HG03095 (cell line): Measurements from ENCODE around the gene SUN5.

Experiments used
- ATAC-seq: cut with Tn5 transposase; IDR thresholded peaks from one replicate; pipeline ENCODE4 v1.9.1; 2021; ENCODE audit warnings: moderate library complexity; ENCODE audit not compliant: unreplicated experiment

The SUN5 gene

GRCh38 chr20:32995802-32996201 lies 8.4 kb downstream of the SUN5 start:
- no peak for ATAC-seq

DNA sequence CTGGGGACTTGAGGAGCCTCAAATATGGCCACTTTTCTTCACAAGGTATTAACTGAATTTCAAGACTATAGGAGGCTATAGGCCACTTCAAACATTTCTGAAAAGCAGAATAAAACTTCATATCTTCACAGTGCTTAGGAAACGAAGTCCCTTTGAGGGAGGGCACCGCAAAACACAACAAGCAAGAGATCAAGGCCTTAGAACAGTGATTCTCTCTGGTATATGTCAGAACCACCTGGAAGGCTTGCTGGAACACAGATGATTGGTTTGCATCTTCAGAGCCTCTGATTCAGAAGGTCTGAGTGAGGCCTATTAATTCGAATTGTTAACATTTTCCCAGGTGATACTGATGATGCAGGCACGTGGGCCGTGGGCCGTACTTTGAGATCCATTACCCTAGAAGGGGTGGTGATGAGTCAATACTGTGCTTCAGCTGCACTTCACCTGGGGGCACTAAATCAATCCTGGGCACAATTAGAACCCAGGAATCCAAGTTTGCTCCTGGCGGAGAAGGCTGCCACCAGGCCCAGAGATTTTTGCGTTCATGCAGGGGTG lies 10.7 kb downstream of the SUN5 start:
- ATAC-seq, result no peak

- ATAC-seq, result no peak
These were observed 12.2 kb downstream of the SUN5 start for GRCh38 chr20:32991792-32992641.

DNA sequence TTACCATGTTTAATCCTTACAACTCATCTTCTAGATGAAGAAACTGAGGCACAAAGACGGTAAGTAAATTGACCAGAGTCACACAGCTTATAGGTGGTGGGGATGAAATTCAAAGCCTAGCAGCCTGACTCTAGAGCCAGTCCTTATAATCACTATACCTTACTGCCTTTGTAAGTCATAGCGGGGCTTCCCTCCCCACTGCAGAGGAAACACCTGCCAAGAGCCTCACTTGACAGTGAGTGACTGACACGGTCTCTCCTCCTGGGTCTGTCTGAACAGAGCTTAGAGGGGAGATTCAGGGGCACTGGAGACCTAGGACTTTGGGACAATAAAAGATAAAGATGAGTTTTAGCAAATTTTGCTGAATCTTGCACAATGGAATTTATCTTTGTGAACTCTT lies 12.8 kb downstream of the SUN5 start:
- no peak for ATAC-seq

DNA sequence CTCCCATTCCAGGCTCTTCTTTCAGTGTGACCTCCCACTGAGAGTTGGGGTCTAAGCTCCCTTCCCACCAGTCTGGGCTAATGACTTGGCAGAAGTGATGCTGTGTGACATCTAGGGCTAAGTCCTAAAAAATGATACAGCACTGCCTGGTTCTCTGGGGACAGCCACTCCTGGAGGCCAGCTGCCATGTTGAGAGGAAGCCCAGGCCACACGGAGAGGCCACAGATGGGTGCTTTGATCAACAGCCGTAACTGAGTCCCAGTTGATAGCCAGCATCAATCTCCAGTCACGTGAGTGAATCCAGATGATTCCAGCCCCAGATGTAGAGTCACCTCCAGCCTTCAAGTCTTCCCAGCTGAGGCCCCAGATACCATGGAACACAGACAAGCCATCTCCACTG lies 13.8 kb downstream of the SUN5 start:
- no peak for ATAC-seq

DNA sequence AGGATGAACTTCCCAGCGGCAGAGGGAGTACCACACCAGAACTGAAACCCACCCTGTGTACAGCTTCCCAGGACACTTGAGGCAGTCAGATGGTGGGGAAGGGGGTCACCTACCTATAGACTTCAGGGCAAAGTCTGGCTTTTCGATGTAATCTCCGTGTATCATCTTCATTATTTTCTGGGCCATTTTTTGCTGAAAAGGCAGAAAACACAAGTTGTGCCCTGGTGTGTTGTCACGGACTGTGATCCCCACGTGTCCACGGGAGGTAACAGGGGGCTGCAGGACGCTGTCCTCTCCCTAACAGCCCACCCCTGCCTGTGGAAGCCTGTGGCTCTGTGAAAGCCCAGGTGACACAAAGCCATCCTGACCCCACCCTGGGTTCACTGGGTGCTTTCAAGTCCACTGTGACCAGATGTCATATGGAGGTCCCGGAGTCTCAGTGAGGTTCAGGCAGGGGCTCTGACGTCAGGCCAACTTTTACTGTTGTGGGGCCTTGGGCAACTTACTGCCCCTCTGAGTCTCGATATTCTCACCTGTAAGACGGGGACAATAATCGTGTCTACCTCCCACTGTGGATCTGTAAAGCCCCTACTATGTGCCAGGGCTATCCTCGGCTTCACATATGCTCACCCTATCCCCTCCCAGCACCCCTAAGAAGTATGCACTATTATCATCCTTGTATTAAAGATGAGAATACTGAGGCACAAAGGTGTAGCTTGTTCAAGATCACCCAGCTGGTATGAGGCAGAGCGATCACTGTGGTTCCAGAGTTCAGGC lies 14.5 kb downstream of the SUN5 start:
- ATAC-seq, result no peak

DNA sequence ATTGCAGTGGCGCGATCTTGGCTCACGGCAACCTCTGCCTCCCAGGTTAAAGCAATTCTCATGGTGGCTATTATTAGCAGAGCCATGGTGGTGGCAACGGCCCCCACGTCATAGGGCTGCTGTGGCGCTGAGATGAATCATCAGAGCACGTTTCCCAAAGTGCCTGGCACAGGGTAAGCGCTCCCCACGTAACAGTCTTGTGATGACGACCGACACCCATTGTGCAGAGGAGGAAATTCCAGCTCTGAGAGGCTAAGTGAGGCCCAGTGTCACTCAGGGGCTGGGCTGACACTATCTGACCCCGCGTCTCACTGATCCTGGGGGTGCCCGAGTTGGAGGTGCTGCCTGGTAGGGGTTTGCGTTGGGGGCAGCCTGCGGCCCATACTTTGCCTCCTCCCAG lies 16.2 kb downstream of the SUN5 start:
- no peak for ATAC-seq

DNA sequence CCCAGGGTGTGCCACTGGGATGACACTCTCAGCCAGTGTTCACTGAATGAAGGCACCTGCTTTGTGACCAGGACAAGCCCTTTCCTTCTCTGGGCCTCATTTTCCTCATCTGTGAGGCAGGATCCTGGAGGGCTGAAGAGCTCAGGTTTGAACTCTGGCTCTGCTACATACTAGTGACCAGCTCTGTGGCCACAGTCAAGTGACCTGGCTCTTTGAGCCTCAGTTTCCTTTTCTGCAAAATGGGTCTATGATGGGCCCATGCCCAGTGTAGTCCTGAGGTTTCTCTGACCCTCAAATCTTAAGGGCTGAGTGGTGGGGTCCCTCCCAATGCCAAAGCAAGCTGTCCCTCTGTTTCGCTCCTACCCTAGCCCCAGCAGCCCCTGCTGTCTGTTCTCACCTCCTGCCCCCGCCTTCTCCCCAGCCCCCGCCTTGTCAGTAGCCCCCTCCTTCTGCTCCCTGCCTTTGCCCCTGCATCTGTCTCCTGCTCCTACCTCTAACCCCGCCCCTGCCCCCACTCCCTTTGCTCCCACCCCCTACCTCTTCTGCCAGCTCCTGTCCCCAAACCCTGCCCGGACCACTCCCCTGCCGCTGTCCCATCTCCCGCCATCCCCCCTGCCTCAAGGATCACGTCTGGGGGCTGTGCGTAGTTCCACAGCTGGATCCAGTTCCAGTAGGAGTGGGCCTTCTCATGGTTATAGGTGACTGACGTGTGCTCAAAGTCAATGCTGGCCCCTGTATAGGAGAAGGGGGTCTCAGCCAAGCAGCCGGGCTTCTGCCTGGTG lies 17.0 kb downstream of the SUN5 start:
- no peak for ATAC-seq

DNA sequence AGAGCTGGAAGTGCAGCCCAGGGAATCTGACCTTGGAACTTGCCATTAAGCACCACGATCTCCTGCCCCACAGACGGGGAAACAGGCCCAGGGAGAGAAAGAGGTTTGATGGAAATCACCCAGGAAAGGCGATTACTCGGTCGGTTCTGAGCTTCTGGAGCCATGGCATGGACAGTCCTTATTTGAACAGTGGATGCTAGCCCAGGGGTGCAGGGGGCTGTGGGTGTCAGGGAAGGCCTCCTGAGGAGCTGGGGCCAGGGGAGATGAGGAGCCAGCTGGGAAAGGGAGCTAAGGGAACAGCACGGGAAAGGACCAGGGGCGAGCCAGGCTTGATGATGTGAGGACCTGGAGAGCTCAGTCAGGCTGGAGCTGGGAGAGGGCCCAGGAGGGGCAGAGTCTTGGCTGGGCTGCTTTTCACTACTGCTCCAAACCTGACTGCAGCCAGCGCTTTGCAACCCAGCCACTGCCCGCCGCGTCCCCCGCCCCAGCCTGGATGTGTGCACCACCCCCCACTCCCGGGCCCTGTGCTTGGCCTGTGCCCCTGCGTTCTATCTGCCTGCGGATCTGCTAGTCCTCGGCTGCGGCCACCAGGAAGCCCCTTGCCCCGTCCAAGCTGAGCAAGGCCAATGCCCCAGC lies 17.8 kb downstream of the SUN5 start:
- ATAC-seq, result no peak

- ATAC-seq, result no peak
These were observed 18.6 kb downstream of the SUN5 start for GRCh38 chr20:32985596-32985995.

GRCh38 chr20:32984631-32985354 lies 19.4 kb downstream of the SUN5 start:
- no peak for ATAC-seq

GRCh38 chr20:32984196-32984595 lies 20.0 kb downstream of the SUN5 start:
- no peak for ATAC-seq

DNA sequence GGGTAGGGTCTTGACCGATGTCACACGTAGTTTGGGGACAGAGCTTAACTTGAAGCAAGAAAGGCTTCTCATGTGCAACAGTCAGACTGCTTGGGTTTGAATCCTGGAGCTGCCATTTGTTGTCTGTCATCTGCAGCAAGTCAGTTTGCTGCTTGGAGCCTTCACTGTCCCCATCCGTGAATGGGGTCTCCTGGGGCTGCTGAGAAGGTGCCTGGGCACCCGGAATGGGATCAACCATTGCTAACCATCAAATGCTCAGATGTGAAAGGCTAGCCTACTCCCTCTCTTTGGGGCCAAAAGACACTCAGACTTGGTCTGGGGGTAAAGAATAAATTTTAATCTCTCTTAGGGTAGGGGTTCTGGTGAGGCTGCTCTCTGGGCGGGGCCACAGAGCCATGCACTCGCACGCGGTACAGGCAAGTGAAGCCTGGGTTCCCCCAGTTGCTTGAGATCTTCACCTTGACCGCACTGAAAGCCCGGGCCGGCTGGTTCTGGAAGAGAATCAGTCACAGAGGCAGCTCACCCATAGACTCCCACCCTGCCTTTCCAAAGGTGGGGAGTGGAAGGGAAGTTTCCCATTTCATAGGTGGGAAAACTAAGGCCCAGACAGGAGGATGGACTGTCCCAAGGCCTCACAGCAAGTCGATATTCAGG lies 20.6 kb downstream of the SUN5 start:
- no peak for ATAC-seq

GRCh38 chr20:32982617-32983458 lies 21.4 kb downstream of the SUN5 start:
- no peak for ATAC-seq

DNA sequence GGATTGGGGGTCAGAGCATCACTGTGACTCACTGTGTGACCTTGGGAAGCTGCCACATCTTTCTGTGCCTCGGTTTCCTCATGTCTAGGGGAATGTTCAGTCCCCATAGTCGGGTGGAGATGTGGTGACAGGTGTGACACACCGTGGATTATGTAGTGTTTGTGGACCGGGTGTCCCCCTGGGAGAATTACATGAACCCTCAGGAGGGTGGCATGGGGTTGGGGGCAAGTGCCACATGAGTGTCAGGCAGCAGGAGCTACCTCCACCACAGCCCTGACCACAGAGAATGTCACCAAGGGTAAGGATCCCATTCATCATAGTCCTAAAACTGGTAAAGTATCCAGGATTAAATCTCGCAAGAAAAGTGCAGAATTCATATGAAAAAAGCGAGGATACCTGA lies 23.2 kb downstream of the SUN5 start:
- ATAC-seq, result no peak

- no peak for ATAC-seq
These were observed 23.9 kb downstream of the SUN5 start for GRCh38 chr20:32980131-32980941.

DNA sequence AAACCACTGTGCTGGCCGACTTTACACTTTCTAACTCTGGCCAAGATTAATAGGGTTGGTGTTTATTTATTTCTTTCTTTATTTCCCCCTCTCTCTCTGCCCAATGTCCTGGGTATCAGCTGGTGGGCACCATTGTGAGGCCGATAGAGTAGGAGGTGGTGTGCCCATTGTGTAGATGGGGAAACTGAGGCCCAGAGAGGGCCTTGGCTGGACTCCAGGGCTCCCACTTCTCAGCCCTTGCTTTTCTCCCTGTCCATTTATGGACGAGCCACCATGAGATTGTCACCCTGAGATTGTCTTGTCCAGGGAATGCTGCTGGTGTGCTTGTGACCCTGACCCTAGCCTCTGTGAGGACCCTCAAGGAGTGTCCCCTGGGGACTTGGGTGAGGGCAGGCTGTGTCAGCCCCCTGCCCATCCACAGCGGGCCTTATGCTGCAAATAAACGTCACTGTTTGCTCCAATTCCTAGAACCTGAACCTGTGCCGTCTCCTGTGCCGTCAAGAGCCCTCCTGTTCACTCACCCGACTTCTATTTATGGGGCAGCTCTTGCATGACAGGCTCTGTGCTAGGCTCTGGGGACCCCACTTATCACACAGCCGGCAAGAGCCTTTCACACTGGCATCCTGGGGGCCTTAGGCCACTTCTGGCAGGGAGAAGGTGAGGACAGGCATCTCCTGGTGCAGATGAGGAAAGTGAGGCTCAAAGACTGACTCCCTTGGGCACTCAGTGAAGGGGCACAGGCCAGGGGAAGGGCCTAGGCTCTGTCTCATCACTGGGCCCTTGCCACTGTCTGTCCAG lies 24.8 kb downstream of the SUN5 start:
- ATAC-seq, result no peak
